OCI-LY7 (cell line): ENCODE results near the gene MTHFD2L. TPM values are rescaled to one million over a fixed set of nuclear protein-coding genes. Genes with fewer than 3 reads are reported as not detected.
"Not testable (repeated sequence)": the region's sequence is repeated elsewhere in the genome, so short reads cannot be mapped to it uniquely, and the experiment has no call there.

Experiments
- BruUV-seq: library from RNA; stranded (reverse); fragments of 400-500 nt; replicated peaks from 2 replicates; lab custom pipeline; 2021; lab: Mats Ljungman, UMichigan
- CTCF ChIA-PET: fragments of 300-600 bp; sonication (Branson Sonifier 250); formaldehyde crosslinking; loops from one replicate; lab custom pipeline; 2022; ENCODE audit warnings: antibody characterized with exemption; ENCODE audit not compliant: unreplicated experiment; lab: Charles Lee
- POLR2A ChIA-PET: fragments of 300-600 bp; sonication (Branson Sonifier 250); formaldehyde crosslinking; loops from one replicate; lab custom pipeline; 2022; ENCODE audit warnings: antibody characterized with exemption; lab: Charles Lee
- DNase-seq: peaks from one replicate; pipeline ENCODE4 v3.0.0-alpha.2; 2015; ENCODE audit warnings: low spot score
- H2AFZ ChIP-seq: fragments of 200-600 bp; sonication (generic), shearing (Covaris generic); 2 replicates; pipeline ENCODE4 v1.6.1; 2014; ENCODE audit warnings: mild to moderate bottlenecking, antibody characterized with exemption, low read length, moderate library complexity
- H3K27ac ChIP-seq: fragments of 200-600 bp; sonication (generic); 2 replicates; pipeline ENCODE4 v1.5.1; 2014; ENCODE audit warnings: mixed run types, low read depth, mild to moderate bottlenecking, moderate library complexity, low read length, inconsistent platforms; ENCODE audit not compliant: poor library complexity, severe bottlenecking
- H3K36me3 ChIP-seq: fragments of 200-600 bp; sonication (generic); 2 replicates; pipeline ENCODE4 v1.6.1; 2014; ENCODE audit warnings: mild to moderate bottlenecking, antibody characterized with exemption, low read length, moderate library complexity, mixed read lengths; ENCODE audit not compliant: insufficient read depth
- H3K4me1 ChIP-seq: fragments of 200-600 bp; sonication (generic); 2 replicates; pipeline ENCODE4 v1.5.1; 2014; ENCODE audit warnings: mild to moderate bottlenecking, low read length; ENCODE audit not compliant: insufficient read depth, poor library complexity, severe bottlenecking
- H3K4me2 ChIP-seq: fragments of 200-600 bp; sonication (generic); 2 replicates; pipeline ENCODE4 v1.6.1; 2014; ENCODE audit warnings: mild to moderate bottlenecking, low read length
- H3K4me3 ChIP-seq: fragments of 200-600 bp; sonication (generic); 2 replicates; pipeline ENCODE4 v1.5.1; 2014; ENCODE audit warnings: mild to moderate bottlenecking, low read depth, low read length; ENCODE audit not compliant: poor library complexity, severe bottlenecking
- H3K79me2 ChIP-seq: fragments of 200-600 bp; sonication (generic); 2 replicates; pipeline ENCODE4 v1.6.1; 2016; ENCODE audit warnings: low read depth, mild to moderate bottlenecking, low read length, moderate library complexity, mixed read lengths; ENCODE audit not compliant: insufficient read depth
- H3K9me2 ChIP-seq: fragments of 200-600 bp; sonication (generic); 2 replicates; pipeline ENCODE4 v1.6.1; 2016; ENCODE audit warnings: mild to moderate bottlenecking, low read length, mixed read lengths; ENCODE audit not compliant: insufficient read depth
- H3K9me3 ChIP-seq: fragments of 200-600 bp; sonication (generic); 2 replicates; pipeline ENCODE4 v1.6.1; 2014; ENCODE audit warnings: mild to moderate bottlenecking, mixed run types, low read length, mixed read lengths
- H4K20me1 ChIP-seq: fragments of 200-600 bp; sonication (generic); 2 replicates; pipeline ENCODE4 v1.6.1; 2014; ENCODE audit warnings: mild to moderate bottlenecking, antibody characterized with exemption, low read length, moderate library complexity, mixed read lengths; ENCODE audit not compliant: insufficient read depth
- CTCF ChIP-seq: fragments of 200-600 bp; sonication (generic); conservative IDR thresholded peaks from 2 replicates; pipeline ENCODE4 v1.5.1; 2014; ENCODE audit warnings: mild to moderate bottlenecking, antibody characterized with exemption, low read length, moderate library complexity, mixed read lengths
- EZH2phosphoT487 ChIP-seq: fragments of 200-600 bp; sonication (generic); IDR thresholded peaks from 2 replicates; pipeline ENCODE4 v1.6.1; 2018; ENCODE audit warnings: low read depth, borderline replicate concordance, mild to moderate bottlenecking, mixed run types, antibody characterized with exemption, low read length, moderate library complexity, mixed read lengths
- intact Hi-C: fragments of 100-400 bp; cut with micrococcal nuclease; formaldehyde crosslinking; loops from one replicate; pipeline ENCODE4 v1.10.0; 2022; ENCODE audit not compliant: unreplicated experiment
- total RNA-seq, 2 experiments: library from RNA; depleted of rRNA in 1 of 2; stranded (reverse); fragments of >200 nt in 1 of 2; shearing (Covaris generic) in 1 of 2; gene quantifications; 2 replicates each; pipeline ENCODE4 v1.2.3, GENCODE V29; 2014 to 2022

MTHFD2L gene
- total RNA-seq, 2 experiments from 2014 or later: 18.7 to 18.9 TPM

- Histone ChIP-seq H3K4me2 (peak overlapping the region; percentile 52), H3K9me3 (no peaks in the 10 kb centered on the region), H2AFZ (peak overlapping the region; percentile 57), H3K79me2 (no peaks in the 10 kb centered on the region), H3K4me1 (peaks cover 14% of the 10 kb centered on the region), H3K4me3 (no peak overlapping the region), H3K27ac (no peak overlapping the region), H3K36me3 (no peaks in the 10 kb centered on the region), H4K20me1 (no peaks in the 10 kb centered on the region), H3K9me2 (0 out of 2 replicates have a peak, but pooled peaks cover 3% of the 10 kb centered on the region)
- BruUV-seq: no TSS peak
- POLR2A ChIA-PET: interaction anchor here (0.6 to 1.4 kb wide), 5 partner anchors 9 to 896 kb away, joined by 3 to 5 read pairs (median 3); no protein-coding TSS in a partner anchor
- TF ChIP-seq CTCF (no peak), EZH2phosphoT487 (no peak)
- CTCF ChIA-PET: interaction anchor here (0.6 kb wide), 1 partner anchor 22 kb away, joined by 3 read pairs; no protein-coding TSS in a partner anchor
- intact Hi-C loops: no loop called here
- no peak for DNase-seq
Measured at GRCh38 chr4:74206088-74206825, 48.3 kb downstream of the MTHFD2L start.

- DNase-seq, BruUV-seq, H2AFZ ChIP-seq, H3K27ac ChIP-seq, H3K9me3 ChIP-seq, H3K79me2 ChIP-seq, H3K4me3 ChIP-seq, intact Hi-C loops, H3K9me2 ChIP-seq, H3K4me2 ChIP-seq, H3K4me1 ChIP-seq, H3K36me3 ChIP-seq, H4K20me1 ChIP-seq, CTCF ChIA-PET: not testable (repeated sequence)
- POLR2A ChIA-PET: interaction anchor here (0.8 to 1.0 kb wide), 2 partner anchors 9 to 32 kb away, joined by 3 to 4 read pairs; no protein-coding TSS in a partner anchor
Measured at GRCh38 chr4:74214457-74215159, 56.7 kb downstream of the MTHFD2L start.

- H2AFZ ChIP-seq: not testable (repeated sequence)
Measured at GRCh38 chr4:74215236-74215635, 57.3 kb downstream of the MTHFD2L start.

More at GRCh38 chr4:74215236-74215635, 57.3 kb downstream of the MTHFD2L start:
- BruUV-seq, H3K9me3 ChIP-seq, CTCF ChIA-PET, H3K36me3 ChIP-seq, H4K20me1 ChIP-seq, H3K9me2 ChIP-seq, H3K27ac ChIP-seq, H3K4me2 ChIP-seq, H3K79me2 ChIP-seq, intact Hi-C loops, DNase-seq, H3K4me1 ChIP-seq, H3K4me3 ChIP-seq: not testable (repeated sequence)
- POLR2A ChIA-PET: interaction anchor here (0.8 to 1.0 kb wide), 2 partner anchors 10 to 32 kb away, joined by 3 to 4 read pairs; no protein-coding TSS in a partner anchor
